ENCODE results near the gene GJA8.

GRCh38 chr1:147853391-147853790 is 49.2 kb upstream of the GJA8 start:
- TF ChIP-seq CTCF (IDR thresholded peaks at IDR 0.05) (no peak), POLR2A (IDR thresholded peaks at IDR 0.05) (no peak)
